WTC11 (cell line): ENCODE data around the gene PROKR2.

Experiments used
- CTCF ChIP-seq: fragments of 200-600 bp; IDR thresholded peaks from 2 replicates; pipeline ENCODE4 v1.8.0; 2022; ENCODE audit warnings: antibody characterized with exemption
- ELF4 ChIP-seq: sonication (generic); formaldehyde crosslinking; IDR thresholded peaks from 2 replicates; pipeline ENCODE4 v1.8.1; 2022; ENCODE audit warnings: low read depth, mild to moderate bottlenecking, moderate library complexity, missing genetic modification reagents
- ESRRA ChIP-seq: sonication (generic); formaldehyde crosslinking; IDR thresholded peaks from 2 replicates; pipeline ENCODE4 v1.8.1; 2022; ENCODE audit warnings: mild to moderate bottlenecking, missing genetic modification reagents, borderline replicate concordance
- GABPB1 ChIP-seq: sonication (generic); formaldehyde crosslinking; IDR thresholded peaks from 2 replicates; pipeline ENCODE4 v1.8.1; 2023; ENCODE audit warnings: mild to moderate bottlenecking, missing genetic modification reagents
- KAT7 ChIP-seq: sonication (generic); formaldehyde crosslinking; IDR thresholded peaks from 2 replicates; pipeline ENCODE4 v1.8.1; 2023; ENCODE audit warnings: missing genetic modification reagents, mild to moderate bottlenecking, borderline replicate concordance
- NFYB ChIP-seq: sonication (generic); formaldehyde crosslinking; conservative IDR thresholded peaks from 2 replicates; pipeline ENCODE4 v1.8.0; 2022; ENCODE audit warnings: low read depth, missing genetic modification reagents
- NR2C2 ChIP-seq: sonication (generic); formaldehyde crosslinking; IDR thresholded peaks from 2 replicates; pipeline ENCODE4 v1.8.0; 2022; ENCODE audit warnings: mild to moderate bottlenecking, missing genetic modification reagents
- TF ChIP-seq, protein P1 (sequence below): sonication (generic); formaldehyde crosslinking; IDR thresholded peaks from 2 replicates; pipeline ENCODE4 v1.8.0; 2022; ENCODE audit warnings: mild to moderate bottlenecking, missing genetic modification reagents
- TF ChIP-seq, protein P2 (sequence below): sonication (generic); formaldehyde crosslinking; conservative IDR thresholded peaks from 2 replicates; pipeline ENCODE4 v1.8.1; 2022; ENCODE audit warnings: mild to moderate bottlenecking, missing genetic modification reagents

GRCh38 chr20:5353624-5354496, 37.1 kb upstream of the PROKR2 start:
- TF ChIP-seq NFYB (CRISPR knock-in tag), result no peak
- no peak for TF ChIP-seq KAT7 (CRISPR knock-in tag)
- no peak for TF ChIP-seq ELF4
- TF ChIP-seq GABPB1 (CRISPR knock-in tag), result no peak
- TF ChIP-seq CTCF, result no peak
- no peak for TF ChIP-seq ESRRA (CRISPR knock-in tag)
- TF ChIP-seq, protein P1, sequence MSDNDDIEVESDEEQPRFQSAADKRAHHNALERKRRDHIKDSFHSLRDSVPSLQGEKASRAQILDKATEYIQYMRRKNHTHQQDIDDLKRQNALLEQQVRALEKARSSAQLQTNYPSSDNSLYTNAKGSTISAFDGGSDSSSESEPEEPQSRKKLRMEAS (CRISPR knock-in tag), result no peak
- TF ChIP-seq NR2C2, result no peak
- TF ChIP-seq, protein P2, sequence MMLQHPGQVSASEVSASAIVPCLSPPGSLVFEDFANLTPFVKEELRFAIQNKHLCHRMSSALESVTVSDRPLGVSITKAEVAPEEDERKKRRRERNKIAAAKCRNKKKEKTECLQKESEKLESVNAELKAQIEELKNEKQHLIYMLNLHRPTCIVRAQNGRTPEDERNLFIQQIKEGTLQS (CRISPR knock-in tag), result no peak
